Panc1 (cell line): ENCODE results near the gene STARD8. TPM values are rescaled to one million over a fixed set of nuclear protein-coding genes. Genes with fewer than 3 reads are reported as not detected.

Experiments
- ATAC-seq: fragments of 200-7000 bp; cut with Tn5 transposase; 2 replicates; pipeline ENCODE4 v1.9.1; 2020; ENCODE audit warnings: mild to moderate bottlenecking, moderate library complexity
- BruUV-seq: library from RNA; stranded (reverse); fragments of 400-500 nt; replicated peaks from 2 replicates; lab custom pipeline; 2021; lab: Mats Ljungman, UMichigan
- CTCF ChIA-PET: fragments of 300-600 bp; sonication (Branson Sonifier 250); formaldehyde crosslinking; loops from one replicate; lab custom pipeline; 2022; ENCODE audit warnings: antibody characterized with exemption; lab: Charles Lee
- POLR2A ChIA-PET: fragments of 300-600 bp; sonication (Branson Sonifier 250); formaldehyde crosslinking; loops from one replicate; lab custom pipeline; 2022; ENCODE audit warnings: antibody characterized with exemption; lab: Charles Lee
- DNase-seq: peaks from one replicate; pipeline ENCODE4 v3.0.0-alpha.2; 2010; ENCODE audit warnings: low read depth, low spot score
- H3K27ac ChIP-seq: 2 replicates; pipeline ENCODE4 v1.5.1; 2011; ENCODE audit warnings: mild to moderate bottlenecking, low read length, inconsistent platforms
- H3K27me3 ChIP-seq: fragments of 200-500 bp; sonication (Bioruptor generic); 2 replicates; pipeline ENCODE4 v1.6.0; 2014; ENCODE audit warnings: low read length, inconsistent platforms; ENCODE audit not compliant: control insufficient read depth, insufficient read depth
- H3K36me3 ChIP-seq: fragments of 200-500 bp; sonication (Bioruptor generic); 2 replicates; pipeline ENCODE4 v1.5.1; 2014; ENCODE audit warnings: inconsistent platforms, mild to moderate bottlenecking, low read length, moderate library complexity; ENCODE audit not compliant: control insufficient read depth, insufficient read depth
- H3K4me1 ChIP-seq: 2 replicates; pipeline ENCODE4 v1.5.1; 2011; ENCODE audit warnings: inconsistent platforms, mild to moderate bottlenecking, low read length, moderate library complexity; ENCODE audit not compliant: control insufficient read depth, insufficient read depth
- H3K4me3 ChIP-seq, 2 experiments: 2 replicates each; pipeline ENCODE4 v1.5.1; 2011 to 2012; ENCODE audit warnings: low read depth in 2 of 2, low read length in 2 of 2, mild to moderate bottlenecking in 2 of 2, inconsistent platforms in 1 of 2, moderate library complexity in 1 of 2
- H3K9me3 ChIP-seq: fragments of 200-500 bp; sonication (Bioruptor generic); 2 replicates; pipeline ENCODE4 v1.5.1; 2014; ENCODE audit warnings: low read depth, mild to moderate bottlenecking, inconsistent platforms, low read length, moderate library complexity; ENCODE audit not compliant: control insufficient read depth, insufficient read depth
- POLR2AphosphoS5 ChIP-seq: IDR thresholded peaks from 2 replicates; pipeline ENCODE4 v1.6.1; 2012; ENCODE audit warnings: mild to moderate bottlenecking, low read depth, low read length, moderate library complexity
- REST ChIP-seq, 2 experiments: IDR thresholded peaks; 2 replicates each; pipeline ENCODE4 v1.6.1; 2011 to 2012; ENCODE audit warnings: low read depth in 2 of 2, control low read depth in 1 of 2, low read length in 1 of 2, mild to moderate bottlenecking in 1 of 2, moderate library complexity in 1 of 2; ENCODE audit not compliant: insufficient read depth in 1 of 2
- SIN3A ChIP-seq: IDR thresholded peaks from 2 replicates; pipeline ENCODE4 v1.6.1; 2012; ENCODE audit warnings: low read depth, mild to moderate bottlenecking, low read length, moderate library complexity, borderline replicate concordance; ENCODE audit not compliant: insufficient read depth
- TCF7L2 ChIP-seq: IDR thresholded peaks from 2 replicates; pipeline ENCODE4 v1.6.1; 2011; ENCODE audit warnings: mild to moderate bottlenecking, low read depth, low read length, inconsistent platforms
- in situ Hi-C: cut with HindIII; loops from 2 replicates; pipeline ENCODE4 v1.10.0; 2016; ENCODE audit warnings: low sequenced_read_pairs, low pct_unique_long_range_greater_than_20kb
- intact Hi-C: fragments of 100-400 bp; cut with micrococcal nuclease; formaldehyde crosslinking; loops from one replicate; pipeline ENCODE4 v1.10.0; 2022; ENCODE audit not compliant: unreplicated experiment
- total RNA-seq: library from RNA; stranded (reverse); gene quantifications from one replicate; pipeline ENCODE4 v1.2.1, GENCODE V29; 2021; ENCODE audit not compliant: unreplicated experiment
- TF ChIP-seq, protein P1 (sequence below): fragments of 450-650 bp; IDR thresholded peaks from 2 replicates; pipeline ENCODE4 v1.5.1; 2017; ENCODE audit warnings: mild to moderate bottlenecking

The STARD8 gene
- total RNA-seq, 1 experiment from 2014 or later = 4.6 TPM

GRCh38 chrX:68672581-68673318 lies 25.3 kb downstream of the STARD8 start:
- no peak for ATAC-seq
- in situ Hi-C loops = no loop called here
- Histone ChIP-seq H3K9me3 (no peaks in the 10 kb centered on the region), H3K4me1 (no peaks in the 10 kb centered on the region), H3K27ac (no peak overlapping the region), H3K4me3 (no peak overlapping the region), H3K36me3 (no peaks in the 10 kb centered on the region), H3K27me3 (no peaks in the 10 kb centered on the region)
- ChIA-PET CTCF (no interaction called here), POLR2A (no interaction called here)
- no TSS peak for BruUV-seq
- TF ChIP-seq TCF7L2 (no peak), POLR2AphosphoS5 (no peak), REST (IDR thresholded peaks at IDR 0.05; ENCODE audit: insufficient read depth in 1 of 2, low read depth in 2 of 2, low read length in 1 of 2) (no peak), SIN3A (no peak)
- TF ChIP-seq, protein P1, sequence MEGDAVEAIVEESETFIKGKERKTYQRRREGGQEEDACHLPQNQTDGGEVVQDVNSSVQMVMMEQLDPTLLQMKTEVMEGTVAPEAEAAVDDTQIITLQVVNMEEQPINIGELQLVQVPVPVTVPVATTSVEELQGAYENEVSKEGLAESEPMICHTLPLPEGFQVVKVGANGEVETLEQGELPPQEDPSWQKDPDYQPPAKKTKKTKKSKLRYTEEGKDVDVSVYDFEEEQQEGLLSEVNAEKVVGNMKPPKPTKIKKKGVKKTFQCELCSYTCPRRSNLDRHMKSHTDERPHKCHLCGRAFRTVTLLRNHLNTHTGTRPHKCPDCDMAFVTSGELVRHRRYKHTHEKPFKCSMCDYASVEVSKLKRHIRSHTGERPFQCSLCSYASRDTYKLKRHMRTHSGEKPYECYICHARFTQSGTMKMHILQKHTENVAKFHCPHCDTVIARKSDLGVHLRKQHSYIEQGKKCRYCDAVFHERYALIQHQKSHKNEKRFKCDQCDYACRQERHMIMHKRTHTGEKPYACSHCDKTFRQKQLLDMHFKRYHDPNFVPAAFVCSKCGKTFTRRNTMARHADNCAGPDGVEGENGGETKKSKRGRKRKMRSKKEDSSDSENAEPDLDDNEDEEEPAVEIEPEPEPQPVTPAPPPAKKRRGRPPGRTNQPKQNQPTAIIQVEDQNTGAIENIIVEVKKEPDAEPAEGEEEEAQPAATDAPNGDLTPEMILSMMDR = no peak
- intact Hi-C loops = no loop called here
- no peak for DNase-seq

DNA sequence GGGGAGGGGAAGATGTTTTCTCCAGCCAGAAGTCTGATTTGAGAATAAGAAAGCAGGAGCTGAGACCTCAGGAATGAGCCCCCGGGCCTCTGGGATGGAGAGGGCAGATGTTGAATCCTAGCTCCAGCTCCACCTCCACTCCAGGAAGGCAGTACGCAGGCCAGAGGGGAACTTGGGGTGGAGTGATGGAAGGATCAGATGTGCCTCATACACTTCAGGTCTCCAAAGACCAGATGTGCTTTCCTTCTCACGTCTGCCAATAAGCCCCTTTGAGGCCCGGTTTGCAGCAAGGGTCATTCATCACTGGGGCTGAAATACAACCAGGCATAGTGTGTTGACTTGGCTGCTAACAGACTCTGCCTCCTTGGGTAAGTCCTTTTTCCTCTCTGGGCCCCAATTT lies 28.1 kb downstream of the STARD8 start:
- no TSS peak for BruUV-seq
- TF ChIP-seq REST (IDR thresholded peaks at IDR 0.05; ENCODE audit: insufficient read depth in 1 of 2, low read depth in 2 of 2, low read length in 1 of 2) = no peak
- TF ChIP-seq, protein P1 = no peak
- TF ChIP-seq POLR2AphosphoS5 = no peak
- no peak for TF ChIP-seq SIN3A
- no peak for TF ChIP-seq TCF7L2
- in situ Hi-C loops = no loop called here

More for the DNA sequence above, 28.1 kb downstream of the STARD8 start:
- Histone ChIP-seq H3K9me3 (no peaks in the 10 kb centered on the region), H3K27ac (no peak overlapping the region), H3K4me1 (no peaks in the 10 kb centered on the region), H3K36me3 (no peaks in the 10 kb centered on the region), H3K4me3 (no peak overlapping the region), H3K27me3 (no peaks in the 10 kb centered on the region)
- intact Hi-C loops = no loop called here
- ChIA-PET CTCF (no interaction called here), POLR2A (no interaction called here)
- no peak for ATAC-seq
- no peak for DNase-seq
